ENCODE data around the gene DHX36.

DNA sequence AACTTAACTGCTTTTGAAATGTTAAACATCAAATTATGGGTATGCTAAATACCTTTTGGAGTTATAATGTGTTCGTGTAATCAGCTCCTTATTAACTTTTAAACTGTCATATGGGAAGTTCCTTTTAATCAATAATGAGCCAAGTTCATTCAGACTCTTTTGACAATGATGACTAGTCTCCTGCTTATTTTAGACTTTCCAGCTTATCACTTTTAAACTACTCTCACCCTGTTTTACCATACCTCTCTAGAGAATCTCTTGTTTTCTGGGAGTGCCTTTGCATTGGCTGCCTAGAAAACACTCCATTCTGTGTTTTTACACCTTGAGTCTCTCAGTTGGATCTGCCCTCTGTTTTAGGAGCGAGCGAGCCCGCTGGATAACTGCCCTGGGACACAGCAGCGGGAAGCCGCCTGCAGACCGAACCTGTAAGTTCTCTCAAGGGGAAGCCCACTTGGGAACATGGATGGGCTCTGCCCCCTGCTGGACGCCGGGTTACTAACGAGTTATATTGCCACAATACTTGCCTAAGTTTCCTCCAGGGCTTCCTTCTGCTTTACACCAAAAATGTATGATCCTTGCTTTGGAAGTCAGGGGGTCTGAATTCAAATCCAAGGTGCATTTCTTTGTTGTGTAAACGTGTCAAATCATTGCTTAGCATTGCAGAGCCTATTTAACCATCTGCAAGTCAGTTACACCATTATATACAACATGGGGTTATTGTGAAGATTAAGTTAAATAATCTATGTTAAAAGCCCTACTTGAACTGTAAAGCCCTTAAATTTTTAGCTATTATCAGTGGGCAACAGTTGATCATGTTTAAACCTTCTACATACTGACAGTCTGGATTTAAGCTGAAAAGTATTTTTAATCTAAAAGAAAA lies 71.3 kb downstream of the DHX36 start:
- TF ChIP-seq POLR2A (IDR thresholded peaks at IDR 0.05; ENCODE audit: low read depth, low read length) (no peak), POLR2AphosphoS5 (IDR thresholded peaks at IDR 0.05; ENCODE audit: low read depth, low read length) (no peak)

All from GM12892 (cell line).